Brain pericyte (primary cell): Measurements from ENCODE around the gene BMPR1A.

Experiments
- DNase-seq: peaks from one replicate; pipeline ENCODE4 v3.0.0-alpha.2; 2012; ENCODE audit warnings: low read depth, low spot score

BMPR1A gene

GRCh38 chr10:86801995-86802394 is 45.6 kb downstream of the BMPR1A start:
- no peak for DNase-seq

GRCh38 chr10:86802473-86803108 is 46.2 kb downstream of the BMPR1A start:
- no peak for DNase-seq

GRCh38 chr10:86803156-86803555 is 46.7 kb downstream of the BMPR1A start:
- DNase-seq = no peak

GRCh38 chr10:86804805-86805204 is 48.4 kb downstream of the BMPR1A start:
- no peak for DNase-seq

GRCh38 chr10:86813101-86813500 is 56.7 kb downstream of the BMPR1A start:
- DNase-seq = no peak

GRCh38 chr10:86813982-86814381 is 57.6 kb downstream of the BMPR1A start:
- DNase-seq = no peak

DNA sequence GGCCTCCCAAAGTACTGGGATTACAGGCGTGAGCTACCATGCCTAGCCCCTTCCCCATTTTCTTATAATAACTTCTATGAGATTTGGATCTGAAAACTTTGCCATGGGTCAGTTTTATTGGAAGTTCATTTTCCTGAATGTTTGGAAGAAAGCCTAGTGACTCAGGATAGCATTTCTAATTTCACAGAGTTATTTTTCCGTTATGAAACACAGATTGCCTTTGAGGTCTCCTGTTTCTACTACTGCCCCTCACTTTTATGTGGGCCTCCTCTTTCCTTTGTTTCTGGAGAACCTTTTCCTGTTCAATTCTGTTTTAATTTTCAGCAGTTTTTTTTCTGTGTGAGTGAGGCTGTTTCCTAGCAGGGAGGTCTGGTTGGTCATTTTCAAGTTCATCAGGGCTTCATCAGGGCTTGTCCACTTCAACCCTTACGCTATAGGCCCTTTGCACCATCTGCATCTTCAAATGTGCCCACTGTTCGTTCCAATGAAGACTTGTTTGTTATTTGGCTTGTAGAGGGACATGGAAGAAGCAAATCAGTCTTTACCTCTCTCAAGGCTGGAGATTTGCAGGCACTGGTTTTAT is 58.7 kb downstream of the BMPR1A start:
- no peak for DNase-seq

DNA sequence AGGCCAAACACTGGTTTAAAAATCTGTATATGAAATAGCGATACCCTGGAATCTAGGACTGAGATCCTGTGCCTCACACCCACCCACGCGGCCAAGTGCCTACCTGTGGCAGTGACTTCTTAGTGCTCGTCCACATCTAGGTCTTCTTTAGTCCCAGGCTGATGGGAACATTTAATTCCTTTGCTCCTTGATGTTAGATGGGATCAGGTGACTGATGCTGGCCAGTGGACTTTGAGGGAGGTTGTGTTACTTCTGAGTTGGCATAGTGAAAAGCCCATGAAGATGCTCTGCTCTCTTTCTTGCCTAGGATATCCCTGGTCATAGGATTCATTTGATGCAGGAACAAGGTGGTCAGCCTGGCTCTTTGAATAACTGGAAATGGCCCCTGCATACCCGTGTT is 59.2 kb downstream of the BMPR1A start:
- DNase-seq = no peak

DNA sequence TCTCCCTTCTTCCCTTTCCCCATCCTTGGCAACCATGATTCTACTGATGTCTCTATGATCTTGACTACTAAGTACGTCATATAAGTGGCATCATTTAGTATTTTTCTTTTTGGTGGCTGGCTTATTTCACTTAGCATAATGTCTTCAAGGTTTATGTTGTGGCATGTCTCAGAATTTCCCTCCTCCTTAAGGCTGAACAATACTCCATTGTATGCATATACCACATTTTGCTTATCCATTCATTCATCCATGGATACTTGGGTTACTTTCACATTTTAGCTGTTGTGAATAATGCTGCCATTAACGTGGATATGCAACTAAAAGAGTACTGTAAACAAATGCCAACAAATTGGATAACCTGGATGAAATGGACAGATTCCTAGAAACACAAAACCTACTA is 60.8 kb downstream of the BMPR1A start:
- no peak for DNase-seq

DNA sequence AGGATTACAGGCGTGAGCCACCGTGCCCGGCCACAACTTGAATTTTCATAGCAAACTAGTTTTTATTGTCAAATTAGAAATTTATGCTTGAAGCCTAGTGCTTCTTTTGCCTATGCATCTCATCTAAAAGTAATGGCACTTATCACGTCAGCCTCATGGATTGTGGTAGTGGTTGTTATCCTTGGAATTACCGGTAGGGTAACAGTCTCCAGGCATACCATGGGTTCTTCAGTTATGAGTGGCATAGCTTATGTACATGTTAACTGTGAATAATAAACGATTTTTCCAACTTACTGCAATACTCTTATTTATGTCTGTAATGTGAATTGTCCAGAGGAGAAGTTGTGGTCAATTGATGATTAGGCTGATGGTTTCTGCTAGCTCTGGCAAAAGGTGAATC is 63.1 kb downstream of the BMPR1A start:
- no peak for DNase-seq

GRCh38 chr10:86820509-86820908 is 64.1 kb downstream of the BMPR1A start:
- DNase-seq = no peak

GRCh38 chr10:86821388-86821999 is 65.1 kb downstream of the BMPR1A start:
- DNase-seq = no peak

DNA sequence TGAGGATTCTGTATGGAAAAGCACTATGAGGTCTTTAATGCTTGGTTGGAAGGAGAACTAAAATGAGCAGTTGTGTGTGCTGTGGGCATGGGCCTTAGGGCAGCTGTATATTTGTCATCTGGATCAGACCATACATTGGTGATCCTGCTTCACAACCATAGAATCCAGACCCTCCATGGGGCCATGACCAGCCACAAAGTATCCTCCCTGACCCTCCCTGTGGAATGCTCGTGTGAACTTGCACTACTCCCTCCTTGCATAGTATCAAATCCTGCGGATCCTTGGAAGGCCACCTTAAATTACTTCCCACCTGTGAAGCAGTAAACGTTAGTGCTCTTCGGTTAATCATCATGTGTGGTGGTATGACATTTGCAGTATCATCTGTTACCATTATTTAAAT is 67.1 kb downstream of the BMPR1A start:
- DNase-seq = no peak

GRCh38 chr10:86824151-86824550 is 67.7 kb downstream of the BMPR1A start:
- DNase-seq = no peak

- DNase-seq = no peak
Measured at GRCh38 chr10:86825366-86825765, 68.9 kb downstream of the BMPR1A start.

DNA sequence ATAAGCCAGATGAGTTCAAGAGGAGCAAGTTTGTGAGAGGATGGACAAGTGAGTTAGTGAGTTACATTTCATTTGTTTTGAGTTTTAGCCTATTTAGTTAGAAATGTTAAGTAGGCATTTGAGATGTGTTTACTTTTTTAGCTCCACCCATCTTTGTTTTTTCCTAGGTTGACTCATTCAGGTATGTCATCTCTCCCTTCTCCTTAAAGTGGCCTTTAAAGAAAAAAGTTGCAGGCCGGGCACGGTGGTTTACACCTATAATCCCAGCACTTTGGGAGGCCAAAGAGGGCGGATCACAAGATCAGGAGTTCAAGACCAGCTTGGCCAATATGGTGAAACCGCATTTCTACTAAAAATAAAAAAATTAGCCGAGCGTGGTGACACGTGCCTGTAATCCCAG is 71.2 kb downstream of the BMPR1A start:
- DNase-seq = no peak

DNA sequence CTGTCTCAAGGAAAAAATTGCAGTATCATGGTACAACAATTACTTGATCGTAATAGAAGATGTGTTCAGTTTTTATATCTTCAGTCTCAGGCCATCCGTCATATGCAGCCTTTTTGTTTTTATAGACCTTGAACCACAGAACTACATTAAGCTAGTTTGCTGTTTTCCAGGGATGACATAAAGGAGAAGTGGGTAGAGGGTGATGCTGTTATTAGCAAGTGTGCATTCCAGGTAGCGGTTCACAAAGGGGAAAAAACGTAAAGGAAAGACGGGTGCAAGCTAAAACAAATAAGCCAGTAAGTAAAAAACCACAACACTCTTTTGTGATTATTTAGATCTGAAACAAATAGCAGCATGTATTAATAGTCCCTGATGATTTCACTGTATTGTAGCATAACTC is 71.7 kb downstream of the BMPR1A start:
- DNase-seq = no peak

DNA sequence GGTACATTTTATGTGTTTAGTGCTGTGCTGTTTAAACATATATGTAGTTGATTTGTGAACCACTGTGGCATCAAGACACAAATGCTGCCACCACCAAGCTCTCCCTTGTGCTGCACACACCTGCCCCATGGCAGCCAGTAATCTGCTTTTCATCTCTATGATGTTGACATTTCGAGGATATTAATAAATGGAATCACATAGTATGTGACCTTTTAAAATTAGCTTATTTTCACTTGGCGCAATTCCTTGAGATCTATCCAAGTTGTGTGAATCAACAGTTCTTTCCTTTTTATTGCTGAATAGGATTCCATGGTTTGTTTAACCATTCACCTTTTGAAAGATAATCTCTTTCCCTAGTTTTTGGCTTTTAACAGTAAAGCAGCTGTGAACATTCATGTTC is 73.1 kb downstream of the BMPR1A start:
- no peak for DNase-seq

DNA sequence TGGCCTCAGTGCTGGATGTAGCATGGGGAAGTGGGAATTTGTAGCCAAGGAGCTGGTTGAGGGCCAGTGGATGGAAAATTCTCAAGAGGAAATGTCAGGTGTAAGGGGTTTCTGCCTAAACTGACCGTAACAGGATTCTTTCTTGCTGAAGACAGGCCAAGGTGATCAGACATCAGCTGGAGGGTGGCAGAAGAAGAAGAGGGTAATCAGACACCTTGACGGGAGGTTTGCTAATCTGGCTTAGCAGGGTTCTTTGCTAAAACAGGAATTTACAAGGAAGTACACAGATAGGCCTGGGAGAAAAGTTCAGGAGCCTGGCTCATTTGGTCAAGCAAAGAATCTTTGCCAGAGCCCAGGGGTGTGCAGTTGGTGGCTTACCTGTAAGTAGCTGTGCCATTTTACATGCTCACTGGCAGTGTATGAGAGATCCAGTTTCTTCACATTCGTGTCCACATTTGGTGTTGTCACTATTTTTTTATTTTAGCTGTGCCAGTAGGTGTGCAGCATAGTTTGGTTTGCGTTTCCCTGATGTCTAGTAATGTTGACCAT is 73.7 kb downstream of the BMPR1A start:
- DNase-seq = no peak

DNA sequence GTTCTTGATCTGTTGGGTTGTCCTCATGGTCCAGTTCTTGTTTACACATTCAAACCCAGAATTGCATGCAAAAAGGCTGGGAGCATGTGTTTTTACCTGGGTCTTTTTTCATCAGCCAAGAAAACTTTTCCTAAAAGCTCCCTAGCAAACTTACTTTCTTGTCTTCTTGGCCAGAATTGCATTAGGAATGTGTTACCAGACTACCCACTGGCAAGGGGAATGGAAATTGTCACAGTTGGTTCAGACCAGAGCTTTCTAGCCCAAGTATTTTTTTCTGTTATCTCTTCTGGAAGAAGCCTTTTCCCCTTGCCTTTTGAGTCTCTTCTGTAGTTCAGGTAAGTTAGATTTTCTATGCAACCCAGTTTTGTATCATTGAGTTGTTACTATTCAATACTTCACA is 77.5 kb downstream of the BMPR1A start:
- DNase-seq = no peak

DNA sequence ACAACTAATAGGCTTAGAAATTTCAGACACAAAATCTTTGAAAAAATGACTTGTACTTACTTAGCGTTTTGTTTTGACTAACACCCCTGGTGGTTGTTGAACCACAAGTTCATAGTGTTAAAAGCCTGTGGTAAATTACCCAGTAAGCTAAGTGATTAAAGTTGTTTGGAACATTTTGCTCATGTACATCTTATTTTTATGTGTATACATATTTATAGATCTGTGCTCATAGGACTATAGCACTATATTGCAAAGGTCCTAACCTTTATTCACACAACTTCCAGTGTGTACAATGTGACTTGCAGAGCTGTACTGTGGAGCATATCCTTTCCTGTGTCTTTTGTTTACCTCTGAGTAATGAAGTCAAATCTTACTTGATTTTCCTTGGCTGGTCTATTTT is 79.6 kb downstream of the BMPR1A start:
- no peak for DNase-seq

DNA sequence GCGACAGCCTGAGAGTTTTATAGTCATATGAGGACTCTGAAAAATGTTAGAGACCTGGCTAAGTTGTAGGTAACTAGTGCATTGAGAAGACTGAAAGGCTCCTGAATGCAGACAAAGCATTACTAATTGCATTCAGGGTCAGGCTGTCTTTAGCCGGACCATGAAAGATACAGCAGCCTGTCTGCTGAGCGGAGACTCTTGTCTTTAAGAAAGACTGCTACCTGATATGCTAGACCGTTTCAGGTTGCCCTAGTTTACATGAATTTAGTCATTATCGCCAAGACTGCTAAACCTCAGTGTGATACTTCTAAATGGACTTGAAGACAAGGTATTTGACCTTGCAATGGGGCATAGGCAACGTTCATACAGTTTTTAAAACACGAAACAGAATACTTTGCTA is 81.2 kb downstream of the BMPR1A start:
- no peak for DNase-seq

GRCh38 chr10:86840498-86840897 is 84.1 kb downstream of the BMPR1A start:
- DNase-seq = no peak
